Stimulated activated CD4-positive, alpha-beta T cell treated with anti-CD3 and anti-CD28 coated beads, Interleukin-2, amount 100 ng/mL, for 24 hours (primary cell): ENCODE measurements around the gene PCDHGC4.
A peak's percentile ranks its signal among the peaks of the same experiment; 100 is the strongest.

Experiments used
- DNase-seq, 2 donors: peaks; one replicate each; pipeline ENCODE4 v3.0.0-alpha.2; 2020

The PCDHGC4 gene

DNA sequence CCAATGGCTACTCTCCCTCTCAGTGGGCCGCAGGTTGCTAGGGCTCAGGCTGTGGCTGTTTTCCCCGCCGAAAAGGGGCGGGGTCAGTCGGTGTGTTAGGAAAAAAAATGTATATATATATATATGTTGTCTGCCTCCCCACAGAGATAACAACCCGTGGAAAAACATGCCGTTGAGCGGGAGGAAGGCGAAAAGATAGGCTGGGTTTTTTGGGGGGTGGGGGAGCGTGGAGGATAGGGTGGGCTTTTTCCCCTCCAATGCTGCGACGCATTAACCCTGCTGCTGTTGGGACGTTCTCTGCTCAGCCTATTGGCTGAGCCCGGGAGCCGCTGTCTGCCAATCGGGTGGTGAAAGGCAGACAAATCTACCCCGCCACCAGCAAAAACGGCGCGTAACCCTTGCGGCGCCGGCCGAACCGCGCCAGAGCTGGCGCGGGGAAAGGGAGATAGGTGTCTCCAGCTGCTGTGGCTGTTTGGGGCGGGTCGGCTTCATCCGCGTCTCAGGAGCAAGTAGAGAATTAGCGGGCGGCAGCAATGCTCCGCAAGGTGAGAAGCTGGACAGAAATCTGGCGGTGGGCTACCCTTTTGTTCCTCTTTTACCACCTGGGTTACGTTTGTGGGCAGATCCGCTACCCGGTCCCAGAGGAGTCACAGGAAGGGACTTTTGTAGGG lies at the start of gene PCDHGC4:
TSS of gene PCDHGC4 (plus strand) at position 390 of the 671 bp plus-strand sequence. CDS start at position 534, 144 bp downstream.
- DNase-seq: peak in 1 of 2 donors; percentile 26

- DNase-seq: no peak
Measured at GRCh38 chr5:141437221-141437620, 47.6 kb upstream of the PCDHGC4 start.

DNA sequence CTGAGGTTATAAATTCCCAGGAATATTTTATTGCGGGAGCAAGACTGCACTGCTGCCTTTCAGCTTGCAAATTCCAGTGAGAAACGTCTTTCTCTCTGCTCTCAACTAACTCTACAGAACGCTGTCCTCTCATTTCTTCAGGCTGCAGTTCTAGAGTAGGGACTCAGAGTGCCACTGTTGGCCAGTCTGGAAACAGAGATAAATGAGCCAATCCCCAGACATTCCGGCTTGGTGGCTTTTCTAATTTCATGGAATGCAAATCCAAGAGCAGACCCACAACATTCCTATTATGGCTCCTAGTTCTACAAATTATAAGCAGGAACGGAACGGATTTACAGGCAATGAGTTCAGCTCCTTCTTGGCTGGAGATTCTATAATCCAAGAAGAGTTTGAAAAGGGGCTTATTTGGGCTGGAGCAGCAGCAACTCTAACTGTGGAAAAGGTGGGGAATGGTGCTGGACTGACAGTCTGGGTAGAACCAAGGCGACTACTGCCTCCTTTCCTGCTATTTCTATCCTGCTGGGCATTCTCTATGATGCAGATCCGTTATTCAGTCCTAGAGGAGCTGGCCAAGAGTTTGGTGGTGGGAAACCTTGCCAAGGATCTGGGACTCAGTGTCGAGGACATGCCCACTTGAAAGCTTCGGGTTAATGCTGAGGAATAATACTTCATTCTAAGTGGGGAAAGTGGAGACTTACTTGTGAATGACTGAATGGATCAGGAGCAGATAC lies 45.3 kb upstream of the PCDHGC4 start:
- no peak for DNase-seq

DNA sequence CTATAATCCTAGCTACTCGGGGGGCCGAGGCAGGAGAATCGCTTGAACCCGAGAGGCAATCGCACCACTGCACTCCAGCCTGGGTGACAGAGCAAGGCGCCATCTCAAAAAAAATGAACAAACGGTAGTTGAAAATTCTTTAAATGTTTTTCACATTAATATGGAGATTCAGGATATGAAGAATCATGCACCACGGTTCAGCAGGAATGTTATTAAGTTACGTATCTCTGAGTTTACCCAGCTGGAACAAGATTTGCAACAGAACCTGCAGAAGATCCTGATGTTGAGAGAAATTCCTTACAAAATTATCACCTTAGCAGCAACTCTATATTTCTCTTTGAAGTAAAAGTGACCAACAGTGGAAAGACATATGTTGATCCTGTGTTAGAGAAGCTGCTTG lies 44.5 kb upstream of the PCDHGC4 start:
- DNase-seq: no peak

- no peak for DNase-seq
Measured at GRCh38 chr5:141441571-141442170, 43.2 kb upstream of the PCDHGC4 start.

- DNase-seq: no peak
Measured at GRCh38 chr5:141465351-141465750, 19.5 kb upstream of the PCDHGC4 start.

DNA sequence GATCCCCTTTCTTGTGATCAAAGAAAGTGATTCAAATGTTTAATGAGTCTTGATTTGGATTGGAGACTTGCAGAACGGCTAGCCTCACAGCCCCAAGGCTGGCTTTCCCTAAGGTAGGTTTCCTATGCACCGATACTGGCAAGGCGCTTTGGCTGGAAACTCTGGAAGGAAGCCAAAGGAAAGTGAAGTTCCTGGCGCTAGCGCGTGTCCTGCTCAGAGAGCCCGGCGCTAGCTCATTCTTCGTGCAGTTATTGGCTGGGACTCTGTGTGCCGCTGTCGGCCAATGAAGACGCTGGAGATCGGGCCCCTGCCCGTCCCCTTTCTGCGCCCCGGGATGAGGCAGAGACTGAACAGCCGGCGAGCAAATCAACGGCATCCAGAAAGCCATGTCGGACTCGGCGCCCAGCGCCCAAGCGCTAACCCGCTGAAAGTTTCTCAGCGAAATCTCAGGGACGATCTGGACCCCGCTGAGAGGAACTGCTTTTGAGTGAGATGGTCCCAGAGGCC lies 9.2 kb upstream of the PCDHGC4 start, which contains the start of gene PCDHGC3:
TSS of gene PCDHGC3 (plus strand) at position 342 of the 507 bp plus-strand sequence. CDS start at position 493, 151 bp downstream.
- peak; percentile 50 to 71 for DNase-seq

DNA sequence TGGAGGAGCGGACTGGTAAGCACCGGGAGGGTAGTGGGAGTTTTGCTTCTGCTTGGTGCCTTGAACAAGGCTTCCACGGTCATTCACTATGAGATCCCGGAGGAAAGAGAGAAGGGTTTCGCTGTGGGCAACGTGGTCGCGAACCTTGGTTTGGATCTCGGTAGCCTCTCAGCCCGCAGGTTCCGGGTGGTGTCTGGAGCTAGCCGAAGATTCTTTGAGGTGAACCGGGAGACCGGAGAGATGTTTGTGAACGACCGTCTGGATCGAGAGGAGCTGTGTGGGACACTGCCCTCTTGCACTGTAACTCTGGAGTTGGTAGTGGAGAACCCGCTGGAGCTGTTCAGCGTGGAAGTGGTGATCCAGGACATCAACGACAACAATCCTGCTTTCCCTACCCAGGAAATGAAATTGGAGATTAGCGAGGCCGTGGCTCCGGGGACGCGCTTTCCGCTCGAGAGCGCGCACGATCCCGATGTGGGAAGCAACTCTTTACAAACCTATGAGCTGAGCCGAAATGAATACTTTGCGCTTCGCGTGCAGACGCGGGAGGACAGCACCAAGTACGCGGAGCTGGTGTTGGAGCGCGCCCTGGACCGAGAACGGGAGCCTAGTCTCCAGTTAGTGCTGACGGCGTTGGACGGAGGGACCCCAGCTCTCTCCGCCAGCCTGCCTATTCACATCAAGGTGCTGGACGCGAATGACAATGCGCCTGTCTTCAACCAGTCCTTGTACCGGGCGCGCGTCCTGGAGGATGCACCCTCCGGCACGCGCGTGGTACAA lies 8.5 kb upstream of the PCDHGC4 start:
- DNase-seq: peak in 1 of 2 donors; percentile 30

- no peak for DNase-seq
Measured at GRCh38 chr5:141477044-141477575, 7.7 kb upstream of the PCDHGC4 start.

DNA sequence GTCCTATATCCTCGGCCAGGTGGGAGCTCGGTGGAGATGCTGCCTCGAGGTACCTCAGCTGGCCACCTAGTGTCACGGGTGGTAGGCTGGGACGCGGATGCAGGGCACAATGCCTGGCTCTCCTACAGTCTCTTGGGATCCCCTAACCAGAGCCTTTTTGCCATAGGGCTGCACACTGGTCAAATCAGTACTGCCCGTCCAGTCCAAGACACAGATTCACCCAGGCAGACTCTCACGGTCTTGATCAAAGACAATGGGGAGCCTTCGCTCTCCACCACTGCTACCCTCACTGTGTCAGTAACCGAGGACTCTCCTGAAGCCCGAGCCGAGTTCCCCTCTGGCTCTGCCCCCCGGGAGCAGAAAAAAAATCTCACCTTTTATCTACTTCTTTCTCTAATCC lies 7.0 kb upstream of the PCDHGC4 start:
- no peak for DNase-seq

DNA sequence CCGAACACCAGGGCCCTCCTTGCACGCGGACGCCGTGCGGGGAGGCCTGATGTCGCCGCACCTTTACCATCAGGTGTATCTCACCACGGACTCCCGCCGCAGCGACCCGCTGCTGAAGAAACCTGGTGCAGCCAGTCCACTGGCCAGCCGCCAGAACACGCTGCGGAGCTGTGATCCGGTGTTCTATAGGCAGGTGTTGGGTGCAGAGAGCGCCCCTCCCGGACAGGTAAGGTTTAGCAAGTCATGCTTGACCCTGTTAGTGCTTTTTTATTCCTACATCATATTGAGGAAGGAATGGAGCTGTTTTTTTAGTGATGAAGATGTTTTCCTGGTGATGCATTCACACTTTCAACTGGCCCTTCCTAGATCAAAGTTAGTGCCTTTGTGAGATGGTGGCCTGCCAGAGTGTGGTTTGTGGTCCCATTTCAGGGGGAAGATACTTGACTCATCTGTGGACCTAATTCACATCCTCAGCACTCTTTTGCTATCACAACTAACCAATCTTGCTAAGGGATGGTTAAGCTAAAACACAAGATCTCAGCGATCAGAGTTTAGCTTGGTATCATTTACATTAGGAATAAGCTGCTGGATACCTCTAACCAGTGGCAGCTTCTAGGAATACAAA lies 6.4 kb upstream of the PCDHGC4 start:
- DNase-seq: no peak

DNA sequence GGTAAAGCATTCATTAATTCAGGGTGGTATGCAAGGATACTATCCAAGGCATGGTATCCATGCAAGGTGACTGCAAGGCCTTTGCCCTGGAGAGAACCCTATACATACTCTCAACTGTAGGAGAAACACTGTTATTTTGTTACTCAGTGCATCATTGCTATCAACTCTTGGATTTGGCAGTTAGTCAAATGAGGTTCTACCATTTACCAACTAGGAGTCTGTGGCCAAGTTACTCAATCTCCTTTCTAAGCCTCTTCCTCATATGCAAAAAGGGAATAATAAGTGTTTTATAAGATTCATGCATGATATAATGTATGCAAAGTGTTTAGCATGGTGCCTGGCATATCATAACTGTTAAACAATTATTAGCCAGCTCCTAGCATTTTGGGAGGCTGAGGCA lies 5.1 kb upstream of the PCDHGC4 start:
- no peak for DNase-seq

GRCh38 chr5:141483902-141484301 lies 928 bp upstream of the PCDHGC4 start:
- no peak for DNase-seq

GRCh38 chr5:141484310-141484640 lies 555 bp upstream of the PCDHGC4 start:
- no peak for DNase-seq

- no peak for DNase-seq
Measured at GRCh38 chr5:141485321-141486055, 658 bp downstream of the PCDHGC4 start.

- no peak for DNase-seq
Measured at GRCh38 chr5:141486091-141486490, 1.3 kb downstream of the PCDHGC4 start.

- no peak for DNase-seq
Measured at GRCh38 chr5:141487131-141487530, 2.3 kb downstream of the PCDHGC4 start.

- DNase-seq: no peak
Measured at GRCh38 chr5:141488591-141489561, 4.0 kb downstream of the PCDHGC4 start, which contains the start of gene PCDHGC5. Gene PCDHGC5 (plus strand): TSS chr5:141489081. CDS start chr5:141489241, 160 bp downstream.

GRCh38 chr5:141489841-141490240 lies 5.0 kb downstream of the PCDHGC4 start:
- DNase-seq: no peak

DNA sequence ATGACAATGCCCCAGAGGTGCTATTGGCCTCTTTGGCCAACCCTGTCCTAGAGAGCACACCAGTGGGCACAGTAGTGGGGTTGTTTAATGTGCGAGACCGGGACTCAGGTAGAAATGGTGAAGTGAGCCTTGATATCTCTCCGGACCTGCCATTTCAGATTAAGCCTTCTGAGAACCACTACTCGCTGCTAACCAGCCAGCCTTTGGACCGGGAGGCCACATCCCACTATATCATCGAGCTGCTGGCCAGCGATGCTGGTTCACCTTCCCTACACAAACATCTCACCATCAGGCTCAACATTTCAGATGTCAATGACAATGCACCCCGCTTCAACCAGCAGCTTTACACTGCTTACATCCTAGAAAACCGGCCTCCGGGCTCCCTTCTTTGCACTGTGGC lies 5.4 kb downstream of the PCDHGC4 start:
- DNase-seq: no peak
